ENCODE results near the gene URB1. TPM values are rescaled to one million over a fixed set of nuclear protein-coding genes. Genes with fewer than 3 reads are reported as not detected.

URB1 gene
- total RNA-seq, 1 donor from 2014 or later: 11.9 TPM

DNA sequence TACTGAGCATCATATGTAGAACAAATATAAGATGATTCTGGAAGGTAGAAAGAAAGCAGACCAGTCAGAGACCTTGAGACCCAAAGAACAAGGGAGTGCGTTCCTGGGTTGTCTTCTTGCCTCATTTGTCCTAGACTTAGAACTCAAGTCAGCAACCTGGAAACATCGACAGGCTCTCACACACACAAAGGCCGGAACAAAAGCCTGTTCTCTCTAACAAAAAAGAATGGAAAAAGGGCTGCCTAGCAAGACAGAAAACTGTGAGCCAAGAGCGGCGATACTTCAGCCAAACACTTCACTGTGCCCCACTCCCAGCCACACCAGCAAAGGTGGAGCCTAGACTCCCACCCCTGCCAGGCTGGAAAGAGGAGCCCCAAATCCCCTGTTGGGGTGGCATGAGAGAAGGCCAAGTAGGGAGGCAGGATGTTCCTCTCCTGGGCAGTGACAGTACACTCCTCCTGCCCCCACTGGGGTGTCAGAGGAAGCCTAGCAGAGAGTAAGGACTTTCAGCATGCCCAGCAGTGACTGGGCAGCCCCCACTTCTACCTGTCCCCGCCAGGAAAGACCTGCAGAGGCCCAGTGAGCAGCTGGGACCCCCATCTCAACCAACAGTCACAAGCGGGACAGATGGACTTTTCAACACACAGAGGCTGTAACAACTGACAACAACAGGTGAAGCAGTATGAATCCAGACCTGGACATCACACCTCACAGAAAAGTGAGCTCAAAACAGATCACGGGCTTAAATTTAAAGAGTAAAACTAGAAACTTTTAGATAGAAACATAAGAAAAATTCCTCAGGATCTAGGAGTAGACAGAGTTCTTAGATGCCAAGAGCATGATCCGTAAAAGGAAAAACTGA lies 61.1 kb downstream of the URB1 start:
- DNase-seq: no peak
- ATAC-seq: no peak
- intact Hi-C loops (cut with micrococcal nuclease): no loop called here

- intact Hi-C loops (cut with micrococcal nuclease): no loop called here
- no peak for ATAC-seq
- no peak for DNase-seq
Measured at GRCh38 chr21:32330784-32331311, 62.0 kb downstream of the URB1 start.

DNA sequence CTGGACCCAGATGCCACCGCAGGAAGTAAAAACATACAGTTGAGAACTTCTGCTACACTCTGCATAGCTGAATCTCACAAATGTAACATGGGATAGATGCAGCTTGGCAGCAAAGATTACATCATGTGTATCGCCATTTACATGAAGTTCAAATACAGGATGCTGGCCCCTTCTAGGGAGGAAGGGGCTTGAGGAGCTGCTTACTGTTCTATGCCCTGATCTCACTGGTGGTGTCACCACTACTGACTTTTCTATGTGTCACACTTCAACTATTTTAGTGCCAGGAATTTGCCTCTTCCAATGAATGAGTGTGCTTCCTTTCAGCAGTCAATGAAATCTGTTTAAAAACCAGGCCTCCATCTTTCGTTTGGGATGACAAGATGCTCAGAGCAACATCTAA lies 63.0 kb downstream of the URB1 start:
- ATAC-seq: no peak
- DNase-seq: no peak
- intact Hi-C loops (cut with micrococcal nuclease): no loop called here

GRCh38 chr21:32329331-32329730 lies 63.5 kb downstream of the URB1 start:
- intact Hi-C loops (cut with micrococcal nuclease): no loop called here
- DNase-seq (no peak), ATAC-seq (no peak)

GRCh38 chr21:32328595-32328994 lies 64.2 kb downstream of the URB1 start:
- no peak for DNase-seq
- ATAC-seq: peak; percentile 56
- intact Hi-C loops (cut with micrococcal nuclease): no loop called here

- no peak for ATAC-seq
- DNase-seq: no peak
- intact Hi-C loops (cut with micrococcal nuclease): no loop called here
Measured at GRCh38 chr21:32325706-32326105, 67.1 kb downstream of the URB1 start.

GRCh38 chr21:32322676-32323075 lies 70.1 kb downstream of the URB1 start:
- intact Hi-C loops (cut with micrococcal nuclease): no loop called here
- DNase-seq (no peak), ATAC-seq (no peak)

DNA sequence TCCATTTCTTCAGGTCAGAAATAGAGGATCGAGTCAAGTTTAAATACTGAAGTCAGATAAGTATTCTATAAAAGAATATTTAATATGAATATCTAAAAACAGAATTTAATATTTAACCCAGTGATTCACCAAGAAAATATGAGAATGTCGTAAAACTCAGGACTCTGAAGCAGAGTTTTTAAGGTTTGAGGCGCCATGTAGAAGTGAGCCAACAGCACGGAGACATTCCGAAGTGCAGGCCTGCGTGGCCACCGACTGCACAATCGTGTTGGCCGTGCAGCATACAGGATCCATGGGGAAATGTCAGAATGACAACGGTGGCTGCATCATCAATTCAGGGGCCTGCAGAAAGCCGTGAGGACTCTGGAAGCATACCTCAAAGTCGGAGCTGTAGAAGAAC lies 70.7 kb downstream of the URB1 start:
- intact Hi-C loops (cut with micrococcal nuclease): no loop called here
- no peak for DNase-seq
- no peak for ATAC-seq

GRCh38 chr21:32321480-32321879 lies 71.3 kb downstream of the URB1 start:
- DNase-seq (no peak), ATAC-seq (no peak)
- intact Hi-C loops (cut with micrococcal nuclease): no loop called here

- no peak for ATAC-seq
- intact Hi-C loops (cut with micrococcal nuclease): no loop called here
Measured at GRCh38 chr21:32320726-32321125, 72.1 kb downstream of the URB1 start.

GRCh38 chr21:32320059-32320458 lies 72.8 kb downstream of the URB1 start:
- ATAC-seq (peak; percentile 24), DNase-seq (no peak)
- intact Hi-C loops (cut with micrococcal nuclease): no loop called here

More at GRCh38 chr21:32320726-32321125, 72.1 kb downstream of the URB1 start:
- no peak for DNase-seq

- no peak for DNase-seq
- no peak for ATAC-seq
- intact Hi-C loops (cut with micrococcal nuclease): no loop called here
Measured at GRCh38 chr21:32319012-32319411, 73.8 kb downstream of the URB1 start.

- intact Hi-C loops (cut with micrococcal nuclease): no loop called here
- DNase-seq: no peak
- no peak for ATAC-seq
Measured at GRCh38 chr21:32317726-32318125, 75.1 kb downstream of the URB1 start.

- ATAC-seq: no peak
- no peak for DNase-seq
- intact Hi-C loops (cut with micrococcal nuclease): no loop called here
Measured at GRCh38 chr21:32316361-32317215, 76.2 kb downstream of the URB1 start.

DNA sequence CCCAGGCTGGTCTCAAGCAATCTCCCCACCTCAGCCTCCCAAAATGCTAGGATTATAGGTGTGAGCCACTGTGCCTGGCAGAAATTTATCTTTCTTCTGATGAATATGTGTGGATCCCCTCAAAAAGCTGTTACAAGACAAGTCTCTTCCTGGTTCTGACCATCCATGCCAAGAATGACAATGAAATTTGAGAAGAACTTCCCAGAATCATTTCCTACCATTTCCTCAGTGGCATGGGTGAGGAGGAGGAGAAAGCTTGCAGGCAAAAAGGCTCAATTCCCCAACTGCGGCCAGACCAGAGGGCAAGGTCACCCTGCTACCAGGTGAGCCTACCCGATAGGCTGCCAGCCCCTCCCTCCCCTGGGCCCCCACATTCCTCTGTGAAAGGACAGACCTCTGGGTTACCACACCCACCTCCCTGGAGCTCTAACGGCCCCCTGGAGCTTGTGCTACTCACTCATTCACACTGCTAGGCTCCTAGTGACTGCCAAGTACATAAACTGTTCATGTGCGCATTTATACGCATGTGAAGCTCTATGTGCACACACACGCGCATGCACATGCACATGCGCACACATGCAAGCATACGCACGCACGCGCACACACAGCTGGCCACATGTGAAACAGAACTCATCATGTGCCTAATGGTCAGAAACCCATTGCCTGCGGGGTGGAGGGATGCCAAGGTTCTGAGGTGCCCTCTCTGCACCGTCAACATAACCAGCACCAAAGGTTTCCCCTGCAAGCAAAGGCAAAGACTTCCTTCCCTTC lies 77.1 kb downstream of the URB1 start:
- intact Hi-C loops (cut with micrococcal nuclease): no loop called here
- DNase-seq: no peak
- no peak for ATAC-seq

DNA sequence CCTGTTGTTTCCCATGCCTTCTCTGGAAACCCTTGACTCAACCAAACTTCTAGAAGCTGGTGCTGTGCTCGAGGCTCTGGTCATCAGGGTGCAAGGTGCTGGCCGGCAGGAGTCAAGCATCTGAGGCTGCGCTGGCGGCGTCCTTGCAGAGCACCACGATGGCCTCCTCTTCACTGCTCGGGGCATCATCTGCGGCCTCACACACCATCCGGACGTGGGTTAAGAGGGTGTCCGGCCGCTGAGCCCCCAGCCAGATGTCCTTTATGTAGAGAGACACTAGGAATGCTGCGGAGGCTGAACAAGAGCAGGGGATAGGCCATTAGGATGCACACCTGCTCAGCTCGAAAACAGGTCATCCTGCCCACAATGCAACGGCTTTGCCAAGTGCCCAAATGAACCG lies 78.0 kb downstream of the URB1 start:
- ATAC-seq (no peak), DNase-seq (no peak)
- intact Hi-C loops (cut with micrococcal nuclease): no loop called here

DNA sequence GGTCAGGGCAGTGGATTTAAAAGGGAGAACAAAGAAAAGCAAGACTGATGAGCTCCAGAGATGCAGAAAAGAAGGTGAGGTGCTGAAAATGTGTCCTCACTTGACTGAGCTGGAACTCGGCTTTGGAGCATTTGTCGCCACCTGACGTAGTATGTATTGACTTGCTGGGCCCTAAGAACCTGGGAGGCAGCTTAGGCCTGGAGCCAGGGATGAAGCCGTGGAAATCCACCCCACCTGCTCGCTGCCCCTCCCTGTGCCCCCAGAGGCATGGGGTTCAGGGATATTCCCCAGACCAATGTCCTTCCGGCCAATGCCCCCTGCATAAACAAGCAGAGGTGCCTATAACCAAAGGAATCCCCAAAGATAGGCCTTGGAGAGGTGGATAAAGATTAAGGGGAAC lies 79.8 kb downstream of the URB1 start:
- DNase-seq (no peak), ATAC-seq (no peak)
- intact Hi-C loops (cut with micrococcal nuclease): no loop called here

DNA sequence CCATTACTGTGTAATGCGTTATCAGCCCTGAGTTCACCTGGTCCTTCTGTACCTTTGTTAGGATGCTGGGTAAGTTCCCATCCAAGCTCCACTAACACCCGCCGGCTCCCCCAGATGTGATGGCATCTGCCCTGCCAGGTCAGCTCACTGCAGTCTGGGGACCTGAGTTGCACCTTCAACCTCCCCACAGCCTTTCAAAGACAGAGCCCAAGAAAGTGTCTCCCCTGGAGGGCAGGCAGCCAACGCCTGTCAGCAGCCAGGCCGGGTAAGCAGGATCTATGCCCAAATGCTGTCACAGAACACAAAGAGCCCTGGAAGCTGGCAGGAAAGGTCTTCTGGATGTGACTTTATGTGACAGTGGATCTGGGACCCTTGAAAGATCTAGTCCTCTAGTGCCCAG lies 80.5 kb downstream of the URB1 start:
- ATAC-seq: peak; percentile 88
- peak; percentile 74 for DNase-seq
- intact Hi-C loops (cut with micrococcal nuclease): no loop called here

DNA sequence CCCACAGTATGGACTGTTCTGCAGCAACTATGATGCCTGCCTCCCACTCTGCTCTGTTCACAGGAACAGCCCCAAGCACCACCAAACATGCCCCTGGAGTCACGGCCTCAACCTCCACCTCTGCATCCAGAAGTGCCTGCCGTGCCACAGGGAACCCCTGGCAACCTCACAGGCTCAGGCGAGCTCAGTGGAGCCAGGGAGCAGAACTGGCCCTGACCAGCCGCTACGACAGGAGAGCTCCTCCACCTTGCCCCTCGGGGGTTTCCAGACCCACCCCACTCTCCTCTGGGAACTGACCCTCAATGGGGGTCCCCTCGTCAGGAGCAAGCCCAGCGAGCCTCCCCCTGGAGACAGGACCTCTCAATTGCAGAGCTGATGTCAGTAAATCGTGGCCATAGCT lies 81.2 kb downstream of the URB1 start:
- ATAC-seq: no peak
- intact Hi-C loops (cut with micrococcal nuclease): no loop called here
- no peak for DNase-seq
